ENCODE data around the gene ENG.
A peak's percentile ranks its signal among the peaks of the same experiment; 100 is the strongest.

Gene ENG

DNA sequence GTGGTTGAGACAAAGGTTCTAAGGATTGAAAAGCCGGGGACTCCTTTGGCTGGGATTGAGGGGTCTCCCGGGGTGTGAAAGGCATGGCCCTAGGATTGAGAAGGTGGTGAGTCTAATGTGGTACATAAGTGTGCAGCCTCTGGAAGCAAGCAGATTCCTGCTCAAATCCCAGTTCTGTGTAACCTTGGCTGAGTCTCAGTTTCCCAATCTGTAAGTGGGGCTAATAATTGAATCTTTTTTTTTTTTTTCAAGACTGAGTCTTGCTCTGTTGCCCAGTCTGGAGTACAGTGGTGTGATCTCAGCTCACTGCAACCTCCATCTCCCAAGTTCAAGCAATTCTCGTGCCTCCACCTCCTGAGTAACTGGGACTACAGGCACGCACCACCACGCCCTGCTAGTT, 81.9 kb downstream of the ENG start:
- peaks cover 0 to 15% (median 10%) of the 10 kb centered on the region in 4 donors for H3K4me1 ChIP-seq
- TF ChIP-seq, protein P1, sequence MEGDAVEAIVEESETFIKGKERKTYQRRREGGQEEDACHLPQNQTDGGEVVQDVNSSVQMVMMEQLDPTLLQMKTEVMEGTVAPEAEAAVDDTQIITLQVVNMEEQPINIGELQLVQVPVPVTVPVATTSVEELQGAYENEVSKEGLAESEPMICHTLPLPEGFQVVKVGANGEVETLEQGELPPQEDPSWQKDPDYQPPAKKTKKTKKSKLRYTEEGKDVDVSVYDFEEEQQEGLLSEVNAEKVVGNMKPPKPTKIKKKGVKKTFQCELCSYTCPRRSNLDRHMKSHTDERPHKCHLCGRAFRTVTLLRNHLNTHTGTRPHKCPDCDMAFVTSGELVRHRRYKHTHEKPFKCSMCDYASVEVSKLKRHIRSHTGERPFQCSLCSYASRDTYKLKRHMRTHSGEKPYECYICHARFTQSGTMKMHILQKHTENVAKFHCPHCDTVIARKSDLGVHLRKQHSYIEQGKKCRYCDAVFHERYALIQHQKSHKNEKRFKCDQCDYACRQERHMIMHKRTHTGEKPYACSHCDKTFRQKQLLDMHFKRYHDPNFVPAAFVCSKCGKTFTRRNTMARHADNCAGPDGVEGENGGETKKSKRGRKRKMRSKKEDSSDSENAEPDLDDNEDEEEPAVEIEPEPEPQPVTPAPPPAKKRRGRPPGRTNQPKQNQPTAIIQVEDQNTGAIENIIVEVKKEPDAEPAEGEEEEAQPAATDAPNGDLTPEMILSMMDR (IDR thresholded peaks at IDR 0.05): no peak

DNA sequence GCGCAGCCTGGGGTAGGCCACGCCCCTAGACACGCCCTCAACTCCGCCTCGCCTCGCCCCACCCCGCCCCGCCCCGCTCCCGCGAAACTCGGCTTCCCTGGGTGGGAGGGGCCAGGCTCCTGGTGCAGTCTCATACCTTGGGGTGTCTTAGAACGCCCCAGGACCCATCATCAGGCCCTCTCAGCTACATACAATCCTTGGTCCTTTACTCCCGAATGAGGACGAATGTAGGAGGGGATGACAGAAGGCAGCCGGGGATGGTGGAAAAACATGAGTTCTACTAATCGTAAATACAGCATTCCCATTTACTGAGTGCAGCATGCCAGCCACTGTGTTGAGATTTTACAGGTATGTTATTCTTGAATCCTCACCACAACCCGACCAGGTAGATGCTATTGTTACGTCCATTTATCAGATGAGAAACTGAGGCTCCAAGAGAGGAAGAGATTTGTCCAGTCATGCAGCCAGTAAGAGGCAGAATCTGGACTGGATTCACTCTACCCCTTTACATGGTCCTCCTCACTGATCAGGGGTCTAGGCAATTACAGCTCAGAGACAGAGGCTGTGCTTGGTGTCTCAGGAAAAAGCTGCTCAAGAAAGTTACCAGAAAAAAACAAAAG, 82.8 kb downstream of the ENG start:
- peak overlapping the region; percentile 26 to 64 for H3K27ac ChIP-seq
- H3K27me3 ChIP-seq: peaks cover 0 to 3% of the 10 kb centered on the region in 2 donors
- TF ChIP-seq, protein P1 (IDR thresholded peaks at IDR 0.05): no peak
- H3K4me3 ChIP-seq: peak overlapping the region; percentile 50 to 55
- intact Hi-C loops (cut with DNase I; ENCODE audit: low total_unique reads): no loop called here
- H3K9me3 ChIP-seq: no peaks in the 10 kb centered on the region
- H3K36me3 ChIP-seq: no peaks in the 10 kb centered on the region
- no peak for DNase-seq
- H3K4me1 ChIP-seq: peaks cover 0 to 15% (median 10%) of the 10 kb centered on the region in 4 donors

More for the DNA sequence above, 81.9 kb downstream of the ENG start:
- Histone ChIP-seq H3K9me3 (no peaks in the 10 kb centered on the region), H3K27me3 (peaks cover 0 to 3% of the 10 kb centered on the region in 2 donors), H3K36me3 (no peaks in the 10 kb centered on the region), H3K27ac (no peak overlapping the region), H3K4me3 (no peak overlapping the region)
- DNase-seq: no peak
- intact Hi-C loops (cut with DNase I; ENCODE audit: low total_unique reads): no loop called here

DNA sequence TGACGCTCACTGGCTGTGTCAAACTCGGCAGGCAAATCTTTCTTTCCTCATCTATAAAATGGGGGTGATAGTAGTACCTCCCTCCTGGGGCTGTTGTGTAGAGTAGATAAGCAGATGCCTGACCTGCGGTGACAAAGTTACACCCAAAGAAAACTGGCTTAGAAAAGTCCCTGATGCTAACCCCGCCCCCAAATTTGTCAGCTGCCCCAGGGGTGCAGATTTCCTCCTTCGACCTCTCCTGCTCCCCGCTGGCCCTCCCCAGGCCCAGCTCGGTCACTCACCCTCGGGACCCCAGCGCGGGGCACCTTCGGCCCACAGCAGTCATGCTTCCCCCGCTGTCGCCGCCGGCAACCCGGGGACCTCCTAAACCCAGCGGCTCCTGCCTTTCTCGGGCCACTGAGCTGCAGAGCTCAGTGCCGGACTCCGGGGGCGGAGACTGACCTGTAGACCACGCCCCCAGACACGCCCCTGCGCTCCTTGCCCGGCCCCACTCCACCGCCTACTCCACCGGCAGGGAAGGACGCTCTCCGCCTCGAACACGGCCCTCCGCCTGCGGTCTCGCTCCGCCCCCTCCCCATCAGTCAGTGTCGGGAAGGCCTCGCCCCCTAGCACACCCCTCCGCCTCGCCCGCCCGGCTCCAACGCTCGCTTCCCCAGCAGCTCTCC, 83.4 kb downstream of the ENG start:
- intact Hi-C loops (cut with DNase I; ENCODE audit: low total_unique reads): no loop called here
- H3K4me3 ChIP-seq: peak overlapping the region; percentile 50 to 55
- peaks cover 0 to 2% of the 10 kb centered on the region in 2 donors for H3K27me3 ChIP-seq
- peak overlapping the region; percentile 26 to 64 for H3K27ac ChIP-seq
- H3K9me3 ChIP-seq: no peaks in the 10 kb centered on the region
- peak; percentile 98 to 99 for DNase-seq
- H3K36me3 ChIP-seq: no peaks in the 10 kb centered on the region
- TF ChIP-seq, protein P1 (IDR thresholded peaks at IDR 0.05): no peak
- H3K4me1 ChIP-seq: peaks cover 0 to 15% (median 10%) of the 10 kb centered on the region in 4 donors

DNA sequence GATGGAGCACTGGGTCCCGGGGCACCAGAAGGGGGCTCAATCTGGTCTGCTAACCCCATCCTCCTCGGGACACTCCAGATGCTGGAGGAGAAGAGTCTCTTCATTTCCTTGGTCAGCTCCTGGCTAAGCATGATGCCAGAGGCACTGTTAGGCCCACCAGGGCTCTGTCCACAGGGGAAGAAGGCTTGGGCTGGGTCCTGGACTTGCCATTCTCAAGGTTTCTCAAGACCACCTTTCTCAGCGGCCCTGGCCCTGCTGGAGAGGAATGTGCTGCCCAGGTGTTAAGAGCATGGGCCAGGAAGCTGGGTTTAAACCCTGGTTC, 83.9 kb downstream of the ENG start:
- H3K27me3 ChIP-seq: peaks cover 0 to 7% of the 10 kb centered on the region in 2 donors
- intact Hi-C loops (cut with DNase I; ENCODE audit: low total_unique reads): no loop called here
- H3K4me1 ChIP-seq: peaks cover 0 to 15% (median 10%) of the 10 kb centered on the region in 4 donors
- no peaks in the 10 kb centered on the region for H3K36me3 ChIP-seq
- H3K27ac ChIP-seq: peak overlapping the region in 1 of 2 donors; percentile 64
- H3K9me3 ChIP-seq: no peaks in the 10 kb centered on the region
- TF ChIP-seq, protein P1 (IDR thresholded peaks at IDR 0.05): no peak
- DNase-seq: no peak
- H3K4me3 ChIP-seq: peak overlapping the region; percentile 50 to 55

DNA sequence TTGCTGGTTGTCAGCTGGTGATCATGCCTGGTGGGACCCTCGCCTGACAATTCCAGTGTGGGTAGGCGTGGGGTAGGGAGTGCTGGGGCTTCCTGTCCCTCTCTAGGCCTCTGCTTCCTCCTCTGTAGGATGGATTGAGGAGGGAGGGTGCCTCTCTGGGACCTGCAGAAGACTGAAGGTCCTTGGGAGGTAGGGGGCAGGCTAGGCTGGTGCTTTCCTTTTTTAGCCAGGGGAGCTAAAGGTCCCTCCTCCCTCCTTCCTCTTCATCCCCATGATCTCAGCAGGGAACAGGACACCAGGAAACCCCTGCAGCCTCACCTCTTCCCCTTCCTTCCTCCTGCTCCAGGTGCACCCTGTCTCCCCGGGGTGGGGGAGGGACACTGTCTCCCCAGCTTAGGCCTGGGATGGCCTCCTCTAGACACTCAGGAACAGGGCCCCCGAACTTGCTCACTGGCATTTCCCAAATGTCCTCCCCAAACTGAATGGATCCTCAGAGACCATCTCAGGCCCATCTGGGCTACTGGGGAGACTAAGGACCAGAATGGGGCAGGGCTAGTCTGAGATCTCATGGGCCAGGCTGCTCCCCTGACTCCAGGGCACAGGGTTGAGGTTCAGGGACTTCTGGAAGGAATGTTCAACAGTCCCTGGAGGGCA, 84.4 kb downstream of the ENG start:
- H3K27ac ChIP-seq: peak overlapping the region in 1 of 2 donors; percentile 64
- no peak for DNase-seq
- no peaks in the 10 kb centered on the region for H3K36me3 ChIP-seq
- H3K27me3 ChIP-seq: peaks cover 0 to 12% of the 10 kb centered on the region in 2 donors
- intact Hi-C loops (cut with DNase I; ENCODE audit: low total_unique reads): no loop called here
- peaks cover 0 to 15% (median 10%) of the 10 kb centered on the region in 4 donors for H3K4me1 ChIP-seq
- H3K9me3 ChIP-seq: no peaks in the 10 kb centered on the region
- TF ChIP-seq, protein P1 (IDR thresholded peaks at IDR 0.05): no peak
- peak overlapping the region; percentile 50 to 55 for H3K4me3 ChIP-seq
